ENCODE data around the gene DEGS2. TPM values are rescaled to one million over a fixed set of nuclear protein-coding genes. Genes with fewer than 3 reads are reported as not detected.
"Not testable (repeated sequence)": the region's sequence is repeated elsewhere in the genome, so short reads cannot be mapped to it uniquely, and the experiment has no call there.

The DEGS2 gene
- polyA plus RNA-seq (ENCODE audit: insufficient read length in 4 of 4), result 10 to 100 TPM in 2 of 4 donors, 1 to 10 TPM in 1, under 1 TPM in 1; 0.96 to 19.4 (median 8.2) TPM

- no peak for DNase-seq (ENCODE audit: low read depth in 4 of 4, low spot score in 3 of 4)
These were observed at the start of gene DEGS2 for GRCh38 chr14:100159094-100159864. TSS of gene DEGS2 (minus strand) at chr14:100159645. CDS start at chr14:100159587, 58 bp downstream.

- DNase-seq (ENCODE audit: low read depth in 4 of 4, low spot score in 3 of 4), result not testable (repeated sequence)
These were observed 48.7 kb upstream of the DEGS2 start for GRCh38 chr14:100208136-100208535.

- not testable (repeated sequence) for DNase-seq (ENCODE audit: low read depth in 4 of 4, low spot score in 3 of 4)
These were observed 48.1 kb upstream of the DEGS2 start for GRCh38 chr14:100207588-100207987.

GRCh38 chr14:100204835-100205167 lies 45.4 kb upstream of the DEGS2 start:
- not testable (repeated sequence) for DNase-seq (ENCODE audit: low read depth in 4 of 4, low spot score in 3 of 4)

- DNase-seq (ENCODE audit: low read depth in 4 of 4, low spot score in 3 of 4), result no peak
These were observed 44.8 kb upstream of the DEGS2 start for GRCh38 chr14:100203962-100204834.

- DNase-seq (ENCODE audit: low read depth in 4 of 4, low spot score in 3 of 4), result no peak
These were observed 43.7 kb upstream of the DEGS2 start for GRCh38 chr14:100203146-100203545.

- no peak for DNase-seq (ENCODE audit: low read depth in 4 of 4, low spot score in 3 of 4)
These were observed 43.3 kb upstream of the DEGS2 start for GRCh38 chr14:100202712-100203111.

- no peak for DNase-seq (ENCODE audit: low read depth in 4 of 4, low spot score in 3 of 4)
These were observed 42.3 kb upstream of the DEGS2 start for GRCh38 chr14:100201701-100202100.

- no peak for DNase-seq (ENCODE audit: low read depth in 4 of 4, low spot score in 3 of 4)
These were observed 40.9 kb upstream of the DEGS2 start for GRCh38 chr14:100200311-100200710.

GRCh38 chr14:100199240-100199860 lies 39.9 kb upstream of the DEGS2 start:
- no peak for DNase-seq (ENCODE audit: low read depth in 4 of 4, low spot score in 3 of 4)

GRCh38 chr14:100193417-100194357 lies 34.2 kb upstream of the DEGS2 start:
- no peak for DNase-seq (ENCODE audit: low read depth in 4 of 4, low spot score in 3 of 4)

- peak; percentile 95 to 97 (median 97) for DNase-seq (ENCODE audit: low read depth in 4 of 4, low spot score in 3 of 4)
These were observed 33.4 kb upstream of the DEGS2 start for GRCh38 chr14:100192672-100193416.

GRCh38 chr14:100192250-100192671 lies 32.8 kb upstream of the DEGS2 start:
- DNase-seq (ENCODE audit: low read depth in 4 of 4, low spot score in 3 of 4), result no peak

GRCh38 chr14:100191584-100192249 lies 32.3 kb upstream of the DEGS2 start:
- no peak for DNase-seq (ENCODE audit: low read depth in 4 of 4, low spot score in 3 of 4)

GRCh38 chr14:100190126-100190525 lies 30.7 kb upstream of the DEGS2 start:
- DNase-seq (ENCODE audit: low read depth in 4 of 4, low spot score in 3 of 4), result no peak

GRCh38 chr14:100188392-100189030 lies 29.1 kb upstream of the DEGS2 start:
- DNase-seq (ENCODE audit: low read depth in 4 of 4, low spot score in 3 of 4), result no peak

GRCh38 chr14:100187247-100187833 lies 27.9 kb upstream of the DEGS2 start:
- DNase-seq (ENCODE audit: low read depth in 4 of 4, low spot score in 3 of 4), result no peak

Data from left renal pelvis (tissue), 4 donors.